Choroid plexus epithelial cell (primary cell): Measurements from ENCODE around the gene TRIM44.
A peak's percentile ranks its signal among the peaks of the same experiment; 100 is the strongest.
"Not testable (repeated sequence)": the region's sequence is repeated elsewhere in the genome, so short reads cannot be mapped to it uniquely, and the experiment has no call there.

Experiments used
- DNase-seq: peaks from one replicate; pipeline ENCODE4 v3.0.0-alpha.2; 2010; ENCODE audit warnings: low read depth
- H3K4me3 ChIP-seq: 2 replicates; pipeline ENCODE4 v1.5.1; 2011; ENCODE audit warnings: low read depth, mild to moderate bottlenecking, control low read depth, low read length, moderate library complexity
- TF ChIP-seq, protein P1 (sequence below): conservative IDR thresholded peaks from 2 replicates; pipeline ENCODE4 v1.5.1; 2011; ENCODE audit warnings: low read depth, mild to moderate bottlenecking, control low read depth, inconsistent platforms, low read length, moderate library complexity

TRIM44 gene

DNA sequence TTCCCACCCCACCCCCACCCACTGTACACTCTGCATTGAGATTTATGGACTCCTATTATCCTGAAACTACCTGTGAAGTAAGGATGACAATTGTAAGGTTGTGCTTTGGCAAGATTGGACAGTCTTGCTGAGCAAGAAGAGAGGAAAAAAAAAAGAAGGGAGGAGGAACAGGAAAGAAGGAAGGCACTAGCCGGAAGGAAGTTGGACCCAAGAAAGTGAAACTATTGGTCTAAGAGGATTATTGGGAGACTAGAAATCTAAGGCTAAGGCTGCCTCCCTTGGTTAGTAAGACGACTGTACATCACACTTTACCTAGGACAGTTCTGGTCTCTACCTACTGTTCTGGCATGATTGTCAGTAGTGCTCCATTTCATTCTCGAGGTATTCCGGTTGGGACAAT, 12.1 kb upstream of the TRIM44 start:
- DNase-seq, result no peak
- H3K4me3 ChIP-seq, result no peak overlapping the region
- TF ChIP-seq, protein P1, sequence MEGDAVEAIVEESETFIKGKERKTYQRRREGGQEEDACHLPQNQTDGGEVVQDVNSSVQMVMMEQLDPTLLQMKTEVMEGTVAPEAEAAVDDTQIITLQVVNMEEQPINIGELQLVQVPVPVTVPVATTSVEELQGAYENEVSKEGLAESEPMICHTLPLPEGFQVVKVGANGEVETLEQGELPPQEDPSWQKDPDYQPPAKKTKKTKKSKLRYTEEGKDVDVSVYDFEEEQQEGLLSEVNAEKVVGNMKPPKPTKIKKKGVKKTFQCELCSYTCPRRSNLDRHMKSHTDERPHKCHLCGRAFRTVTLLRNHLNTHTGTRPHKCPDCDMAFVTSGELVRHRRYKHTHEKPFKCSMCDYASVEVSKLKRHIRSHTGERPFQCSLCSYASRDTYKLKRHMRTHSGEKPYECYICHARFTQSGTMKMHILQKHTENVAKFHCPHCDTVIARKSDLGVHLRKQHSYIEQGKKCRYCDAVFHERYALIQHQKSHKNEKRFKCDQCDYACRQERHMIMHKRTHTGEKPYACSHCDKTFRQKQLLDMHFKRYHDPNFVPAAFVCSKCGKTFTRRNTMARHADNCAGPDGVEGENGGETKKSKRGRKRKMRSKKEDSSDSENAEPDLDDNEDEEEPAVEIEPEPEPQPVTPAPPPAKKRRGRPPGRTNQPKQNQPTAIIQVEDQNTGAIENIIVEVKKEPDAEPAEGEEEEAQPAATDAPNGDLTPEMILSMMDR, result no peak

GRCh38 chr11:35651263-35651662, 11.3 kb upstream of the TRIM44 start:
- H3K4me3 ChIP-seq, result no peak overlapping the region
- TF ChIP-seq, protein P1, result no peak
- no peak for DNase-seq

GRCh38 chr11:35652786-35653185, 9.8 kb upstream of the TRIM44 start:
- H3K4me3 ChIP-seq, DNase-seq: not testable (repeated sequence)

DNA sequence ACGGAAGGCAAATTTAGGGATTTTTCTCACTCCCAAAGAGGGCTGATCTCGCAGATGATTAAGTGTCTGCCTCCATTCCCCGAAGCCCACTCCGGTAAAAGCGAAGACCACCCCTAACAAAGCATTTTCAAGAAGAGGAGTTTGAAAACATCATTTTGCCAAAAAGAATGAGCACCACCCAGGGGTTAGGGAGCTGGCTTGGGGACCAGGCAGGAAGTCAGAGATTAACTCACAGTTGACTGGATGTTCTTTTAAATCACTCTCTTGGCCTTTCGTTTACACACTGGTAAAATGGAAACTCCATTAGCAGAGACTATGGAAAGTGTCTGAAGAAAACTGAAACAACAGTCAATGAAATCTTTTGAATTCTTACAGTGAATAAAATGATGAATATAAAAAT, 7.9 kb upstream of the TRIM44 start:
- H3K4me3 ChIP-seq, result no peak overlapping the region
- no peak for DNase-seq
- TF ChIP-seq, protein P1, result no peak

DNA sequence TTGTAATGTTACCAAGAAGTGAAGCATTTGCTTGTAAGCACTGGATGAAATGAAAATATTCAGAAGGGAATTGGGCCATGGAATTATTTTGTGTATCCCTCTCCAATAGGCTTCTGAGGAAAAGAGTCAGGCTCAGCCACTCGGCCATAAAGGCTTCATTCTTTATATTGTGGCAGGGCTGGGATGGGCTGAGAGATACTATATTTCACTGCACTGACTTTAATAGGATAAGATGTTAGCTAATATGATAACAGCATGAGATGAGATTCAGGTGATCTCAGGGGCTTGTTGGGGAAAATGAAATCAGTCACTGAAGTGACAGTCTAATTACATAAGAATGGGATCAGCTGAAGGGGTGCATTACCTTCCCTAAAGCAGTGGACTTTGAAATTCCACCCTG, 7.3 kb upstream of the TRIM44 start:
- TF ChIP-seq, protein P1, result no peak
- no peak for DNase-seq
- H3K4me3 ChIP-seq, result no peak overlapping the region

GRCh38 chr11:35655856-35656255, 6.7 kb upstream of the TRIM44 start:
- no peak overlapping the region for H3K4me3 ChIP-seq
- DNase-seq, result no peak
- TF ChIP-seq, protein P1, result no peak

- TF ChIP-seq, protein P1, result no peak
- peak; percentile 8 for DNase-seq
These were observed 4.3 kb upstream of the TRIM44 start for GRCh38 chr11:35658020-35658948.

More at GRCh38 chr11:35658020-35658948, 4.3 kb upstream of the TRIM44 start:
- H3K4me3 ChIP-seq, result no peak overlapping the region
